Measurements from ENCODE around the gene PSPH.
"Not testable (repeated sequence)": the region's sequence is repeated elsewhere in the genome, so short reads cannot be mapped to it uniquely, and the experiment has no call there.

Gene PSPH

GRCh38 chr7:56051339-56052191 lies at the start of gene PSPH, which contains the start of gene CCT6A:
Gene PSPH (minus strand): TSS chr7:56051444. CDS start chr7:56021212, 30,232 bp downstream.
Gene CCT6A (plus strand): TSS chr7:56051765. CDS start chr7:56051849, 84 bp downstream.
- ATAC-seq (peak; percentile 96), DNase-seq (ENCODE audit: low spot score in 2 of 2) (peak; percentile 85 to 95)
- Mint-ChIP-seq H3K36me3 (peaks cover 57% of the 10 kb centered on the region), H3K9me3 (no peaks in the 10 kb centered on the region), H3K4me3 (peak within 1 kb of the TSS; percentile 82), H3K4me1 (peaks cover 16% of the 10 kb centered on the region), H3K27ac (peak within 1 kb of the TSS; percentile 88)

- DNase-seq (ENCODE audit: low spot score in 2 of 2), result no peak
- Mint-ChIP-seq H3K9me3 (no peaks in the 10 kb centered on the region), H3K27ac (no peak overlapping the region), H3K36me3 (peaks cover 94% of the 10 kb centered on the region), H3K4me1 (no peaks in the 10 kb centered on the region), H3K4me3 (no peak overlapping the region)
- ATAC-seq, result no peak
Measured at GRCh38 chr7:56099653-56100052, 48.4 kb upstream of the PSPH start.

GRCh38 chr7:56098187-56099008 lies 47.2 kb upstream of the PSPH start:
- not testable (repeated sequence) for H3K27ac Mint-ChIP-seq; H3K4me3 Mint-ChIP-seq; ATAC-seq; DNase-seq (ENCODE audit: low spot score in 2 of 2); H3K4me1 Mint-ChIP-seq; H3K9me3 Mint-ChIP-seq
- H3K36me3 Mint-ChIP-seq, result peaks cover 81% of the 10 kb centered on the region

- Mint-ChIP-seq H3K4me1 (no peaks in the 10 kb centered on the region), H3K27ac (no peak overlapping the region)
Measured at GRCh38 chr7:56097700-56098099, 46.5 kb upstream of the PSPH start.

GRCh38 chr7:56092789-56093531 lies 41.7 kb upstream of the PSPH start, which contains the start of gene PHKG1:
Gene PHKG1 (minus strand): TSS chr7:56092952. CDS start chr7:56088941, 4,011 bp downstream.
- Mint-ChIP-seq H3K4me1 (no peaks in the 10 kb centered on the region), H3K36me3 (peaks cover 45% of the 10 kb centered on the region), H3K4me3 (no peak within 1 kb of the TSS), H3K27ac (peak within 1 kb of the TSS; percentile 83), H3K9me3 (no peaks in the 10 kb centered on the region)
- ATAC-seq, result peak; percentile 40
- DNase-seq (ENCODE audit: low spot score in 2 of 2), result no peak

More at GRCh38 chr7:56097700-56098099, 46.5 kb upstream of the PSPH start:
- ATAC-seq (no peak), DNase-seq (ENCODE audit: low spot score in 2 of 2) (no peak)
- peaks cover 74% of the 10 kb centered on the region for H3K36me3 Mint-ChIP-seq
- H3K4me3 Mint-ChIP-seq, result no peak overlapping the region
- H3K9me3 Mint-ChIP-seq, result no peaks in the 10 kb centered on the region

- H3K4me1 Mint-ChIP-seq; H3K4me3 Mint-ChIP-seq; DNase-seq (ENCODE audit: low spot score in 2 of 2); H3K9me3 Mint-ChIP-seq; ATAC-seq: not testable (repeated sequence)
- Mint-ChIP-seq H3K27ac (peak overlapping the region; percentile 83), H3K36me3 (peaks cover 45% of the 10 kb centered on the region)
Measured at GRCh38 chr7:56092388-56092787, 41.1 kb upstream of the PSPH start.

GRCh38 chr7:56091591-56091990 lies 40.3 kb upstream of the PSPH start:
- H3K27ac Mint-ChIP-seq, result peak overlapping the region; percentile 83
- no peaks in the 10 kb centered on the region for H3K4me1 Mint-ChIP-seq
- peaks cover 45% of the 10 kb centered on the region for H3K36me3 Mint-ChIP-seq
- H3K4me3 Mint-ChIP-seq, result no peak overlapping the region
- no peaks in the 10 kb centered on the region for H3K9me3 Mint-ChIP-seq
- ATAC-seq (peak; percentile 31), DNase-seq (ENCODE audit: low spot score in 2 of 2) (no peak)

GRCh38 chr7:56087445-56087844 lies 36.2 kb upstream of the PSPH start:
- Mint-ChIP-seq H3K36me3 (peaks cover 39% of the 10 kb centered on the region), H3K27ac (no peak overlapping the region), H3K9me3 (no peaks in the 10 kb centered on the region), H3K4me1 (no peaks in the 10 kb centered on the region), H3K4me3 (no peak overlapping the region)
- ATAC-seq (no peak), DNase-seq (ENCODE audit: low spot score in 2 of 2) (no peak)

- no peak overlapping the region for H3K4me3 Mint-ChIP-seq
- peaks cover 45% of the 10 kb centered on the region for H3K36me3 Mint-ChIP-seq
- H3K27ac Mint-ChIP-seq, result no peak overlapping the region
- H3K4me1 Mint-ChIP-seq, result peaks cover 5% of the 10 kb centered on the region
- ATAC-seq (no peak), DNase-seq (ENCODE audit: low spot score in 2 of 2) (no peak)
- no peaks in the 10 kb centered on the region for H3K9me3 Mint-ChIP-seq
Measured at GRCh38 chr7:56086761-56087160, 35.5 kb upstream of the PSPH start.

- H3K27ac Mint-ChIP-seq, result peak overlapping the region; percentile 26
- no peaks in the 10 kb centered on the region for H3K9me3 Mint-ChIP-seq
- DNase-seq (ENCODE audit: low spot score in 2 of 2) (no peak), ATAC-seq (no peak)
- no peak overlapping the region for H3K4me3 Mint-ChIP-seq
- H3K36me3 Mint-ChIP-seq, result peaks cover 54% of the 10 kb centered on the region
- H3K4me1 Mint-ChIP-seq, result peaks cover 5% of the 10 kb centered on the region
Measured at GRCh38 chr7:56083150-56083785, 32.0 kb upstream of the PSPH start.

- ATAC-seq, result no peak
- H3K36me3 Mint-ChIP-seq, result peaks cover 48% of the 10 kb centered on the region
- no peak for DNase-seq (ENCODE audit: low spot score in 2 of 2)
- H3K4me1 Mint-ChIP-seq, result peaks cover 5% of the 10 kb centered on the region
- peak overlapping the region; percentile 45 for H3K27ac Mint-ChIP-seq
- H3K9me3 Mint-ChIP-seq, result no peaks in the 10 kb centered on the region
- no peak overlapping the region for H3K4me3 Mint-ChIP-seq
Measured at GRCh38 chr7:56081626-56082340, 30.5 kb upstream of the PSPH start.

GRCh38 chr7:56080726-56081435 lies 29.6 kb upstream of the PSPH start:
- H3K27ac Mint-ChIP-seq, result peak overlapping the region; percentile 77
- H3K36me3 Mint-ChIP-seq, result peaks cover 51% of the 10 kb centered on the region
- ATAC-seq; H3K9me3 Mint-ChIP-seq; H3K4me1 Mint-ChIP-seq; DNase-seq (ENCODE audit: low spot score in 2 of 2); H3K4me3 Mint-ChIP-seq: not testable (repeated sequence)

GRCh38 chr7:56079450-56080185 lies 28.4 kb upstream of the PSPH start:
- H3K36me3 Mint-ChIP-seq, result peaks cover 61% of the 10 kb centered on the region
- no peak overlapping the region for H3K4me3 Mint-ChIP-seq
- DNase-seq (ENCODE audit: low spot score in 2 of 2) (no peak), ATAC-seq (no peak)
- peaks cover 5% of the 10 kb centered on the region for H3K4me1 Mint-ChIP-seq
- no peaks in the 10 kb centered on the region for H3K9me3 Mint-ChIP-seq
- peak overlapping the region; percentile 75 for H3K27ac Mint-ChIP-seq

Data from stimulated activated effector memory CD8-positive, alpha-beta T cell treated with anti-CD3 and anti-CD28 coated beads, Interleukin-12 subunit alpha, Interleukin-12 subunit beta, amount 100 ng/mL, for 72 hours (primary cell).